Activated CD8-positive, alpha-beta T cell treated with anti-CD3 and anti-CD28 coated beads for 36 hours (primary cell): Measurements from ENCODE around the gene PVALEF. TPM values are rescaled to one million over a fixed set of nuclear protein-coding genes. Genes with fewer than 3 reads are reported as not detected.
"Not testable (repeated sequence)": the region's sequence is repeated elsewhere in the genome, so short reads cannot be mapped to it uniquely, and the experiment has no call there.

ENCODE experiments used
- ATAC-seq: fragments of 200-7000 bp; cut with Tn5 transposase; one replicate; pipeline ENCODE4 v1.10.0; 2021; ENCODE audit warnings: mild to moderate bottlenecking, moderate library complexity
- CTCF ChIA-PET: fragments of 350-600 bp; sonication (Branson Sonifier 250); formaldehyde crosslinking; loops from one replicate; lab custom pipeline; 2021; ENCODE audit warnings: antibody characterized with exemption; lab: Charles Lee
- POLR2A ChIA-PET: fragments of 350-600 bp; sonication (Branson Sonifier 250); formaldehyde crosslinking; loops from one replicate; lab custom pipeline; 2021; ENCODE audit warnings: antibody characterized with exemption; lab: Charles Lee
- DNase-seq: peaks from one replicate; pipeline ENCODE4 v3.0.0-alpha.2; 2020
- H3K27ac Mint-ChIP-seq: one replicate; pipeline ENCODE4 v1.8.0; 2021; ENCODE audit warnings: mild to moderate bottlenecking, mixed read lengths
- H3K27me3 Mint-ChIP-seq: one replicate; pipeline ENCODE4 v1.8.0; 2021; ENCODE audit warnings: mixed read lengths
- H3K36me3 Mint-ChIP-seq: one replicate; pipeline ENCODE4 v1.8.0; 2021; ENCODE audit warnings: low read depth, mixed read lengths
- H3K4me1 Mint-ChIP-seq: one replicate; pipeline ENCODE4 v1.8.0; 2021; ENCODE audit warnings: low read depth, mixed read lengths
- H3K4me3 Mint-ChIP-seq: one replicate; pipeline ENCODE4 v1.8.0; 2021; ENCODE audit warnings: mild to moderate bottlenecking, moderate library complexity, mixed read lengths
- H3K9me3 Mint-ChIP-seq: one replicate; pipeline ENCODE4 v1.8.0; 2021; ENCODE audit warnings: mixed read lengths
- CTCF ChIP-seq: fragments of 200-600 bp; IDR thresholded peaks from one replicate; pipeline ENCODE4 v1.8.0; 2022; ENCODE audit warnings: antibody characterized with exemption, mild to moderate bottlenecking
- intact Hi-C: fragments of 100-400 bp; cut with micrococcal nuclease; formaldehyde crosslinking; loops from one replicate; pipeline ENCODE4 v1.10.0; 2022
- total RNA-seq, 2 experiments: library from RNA; stranded (reverse); gene quantifications; one replicate each; pipeline ENCODE4 v1.2.3, GENCODE V29; 2021

The PVALEF gene
- total RNA-seq, 2 experiments from 2014 or later = not detected

GRCh38 chr17:81221842-81222619 is 56.7 kb downstream of the PVALEF start:
- DNase-seq = no peak
- intact Hi-C loops = no loop called here
- Mint-ChIP-seq H3K4me3 (peak overlapping the region; percentile 69), H3K9me3 (no peaks in the 10 kb centered on the region), H3K27ac (no peak overlapping the region), H3K27me3 (no peaks in the 10 kb centered on the region), H3K36me3 (no peaks in the 10 kb centered on the region), H3K4me1 (peaks cover 12% of the 10 kb centered on the region)
- no peak for ATAC-seq
- ChIA-PET CTCF (interaction anchor here (1.3 kb wide), 1 partner anchor 12 kb away, joined by 4 read pairs; no protein-coding TSS in a partner anchor), POLR2A (interaction anchor here (1.3 to 1.7 kb wide), 2 partner anchors 10 to 17 kb away, joined by 3 to 9 read pairs; partner anchors contain the start of genes NDUFAF8 and TEPSIN)
- no peak for TF ChIP-seq CTCF

- ChIA-PET POLR2A (interaction anchor here (1.3 to 1.7 kb wide), 2 partner anchors 10 to 16 kb away, joined by 3 to 9 read pairs; partner anchors contain the start of genes NDUFAF8 and TEPSIN), CTCF (interaction anchor here (0.8 to 1.3 kb wide), 2 partner anchors 11 to 219 kb away, joined by 3 to 4 read pairs; no protein-coding TSS in a partner anchor)
- intact Hi-C loops = no loop called here
- Mint-ChIP-seq H3K36me3 (no peaks in the 10 kb centered on the region), H3K27me3 (no peaks in the 10 kb centered on the region), H3K4me1 (peaks cover 14% of the 10 kb centered on the region), H3K9me3 (no peaks in the 10 kb centered on the region), H3K27ac (no peak overlapping the region), H3K4me3 (peak overlapping the region; percentile 69)
- TF ChIP-seq CTCF = no peak
- ATAC-seq (no peak), DNase-seq (no peak)
Observed at GRCh38 chr17:81222620-81222905, 57.3 kb downstream of the PVALEF start.

GRCh38 chr17:81222906-81223761 is 57.8 kb downstream of the PVALEF start, which contains the start of gene CEP131:
CEP131 (minus strand) TSS chr17:81222965; CDS start chr17:81220056, 2,909 bp downstream.
- ChIA-PET CTCF (interaction anchor here (0.8 to 1.3 kb wide), 2 partner anchors 11 to 218 kb away, joined by 3 to 4 read pairs; no protein-coding TSS in a partner anchor), POLR2A (interaction anchor here (1.3 to 1.7 kb wide), 2 partner anchors 9 to 16 kb away, joined by 3 to 9 read pairs; partner anchors contain the start of genes NDUFAF8 and TEPSIN)
- peaks cover 20% of the 10 kb centered on the region for H3K4me1 Mint-ChIP-seq
- H3K27ac Mint-ChIP-seq = peak within 1 kb of the TSS; percentile 88
- H3K9me3 Mint-ChIP-seq = no peaks in the 10 kb centered on the region
- H3K4me3 Mint-ChIP-seq = peak within 1 kb of the TSS; percentile 69
- H3K36me3 Mint-ChIP-seq = no peaks in the 10 kb centered on the region
- intact Hi-C loops = no loop called here
- peak; percentile 99 for DNase-seq
- ATAC-seq = peak; percentile 93
- H3K27me3 Mint-ChIP-seq = no peaks in the 10 kb centered on the region
- TF ChIP-seq CTCF = no peak

GRCh38 chr17:81223762-81224130 is 58.4 kb downstream of the PVALEF start:
- Mint-ChIP-seq H3K4me3 (peak overlapping the region; percentile 69), H3K9me3 (no peaks in the 10 kb centered on the region), H3K36me3 (no peaks in the 10 kb centered on the region), H3K4me1 (peaks cover 20% of the 10 kb centered on the region), H3K27me3 (no peaks in the 10 kb centered on the region), H3K27ac (peak overlapping the region; percentile 88)
- POLR2A ChIA-PET = no interaction called here
- CTCF ChIA-PET = no interaction called here
- intact Hi-C loops = no loop called here
- no peak for DNase-seq
- no peak for TF ChIP-seq CTCF
- ATAC-seq = no peak

- DNase-seq, H3K36me3 Mint-ChIP-seq, H3K27me3 Mint-ChIP-seq, intact Hi-C loops, H3K4me3 Mint-ChIP-seq, ATAC-seq, H3K27ac Mint-ChIP-seq, H3K9me3 Mint-ChIP-seq: not testable (repeated sequence)
- ChIA-PET POLR2A (interaction anchor here (1.0 to 3.5 kb wide), 2 partner anchors 12 to 25 kb away, joined by 3 to 26 read pairs; partner anchors contain the start of genes NDUFAF8 and TEPSIN), CTCF (interaction anchor here (0.9 to 1.4 kb wide), 2 partner anchors 11 to 68 kb away, joined by 3 read pairs; partner anchors contain the start of genes NDUFAF8, SLC38A10 and TEPSIN)
- peaks cover 16% of the 10 kb centered on the region for H3K4me1 Mint-ChIP-seq
Observed at GRCh38 chr17:81227630-81228029, 62.3 kb downstream of the PVALEF start.
